Measurements from ENCODE around the gene MMP20. TPM values are rescaled to one million over a fixed set of nuclear protein-coding genes. Genes with fewer than 3 reads are reported as not detected.
"Not testable (repeated sequence)": the region's sequence is repeated elsewhere in the genome, so short reads cannot be mapped to it uniquely, and the experiment has no call there.

MMP20 gene
- total RNA-seq, 2 donors from 2014 or later, result not detected

DNA sequence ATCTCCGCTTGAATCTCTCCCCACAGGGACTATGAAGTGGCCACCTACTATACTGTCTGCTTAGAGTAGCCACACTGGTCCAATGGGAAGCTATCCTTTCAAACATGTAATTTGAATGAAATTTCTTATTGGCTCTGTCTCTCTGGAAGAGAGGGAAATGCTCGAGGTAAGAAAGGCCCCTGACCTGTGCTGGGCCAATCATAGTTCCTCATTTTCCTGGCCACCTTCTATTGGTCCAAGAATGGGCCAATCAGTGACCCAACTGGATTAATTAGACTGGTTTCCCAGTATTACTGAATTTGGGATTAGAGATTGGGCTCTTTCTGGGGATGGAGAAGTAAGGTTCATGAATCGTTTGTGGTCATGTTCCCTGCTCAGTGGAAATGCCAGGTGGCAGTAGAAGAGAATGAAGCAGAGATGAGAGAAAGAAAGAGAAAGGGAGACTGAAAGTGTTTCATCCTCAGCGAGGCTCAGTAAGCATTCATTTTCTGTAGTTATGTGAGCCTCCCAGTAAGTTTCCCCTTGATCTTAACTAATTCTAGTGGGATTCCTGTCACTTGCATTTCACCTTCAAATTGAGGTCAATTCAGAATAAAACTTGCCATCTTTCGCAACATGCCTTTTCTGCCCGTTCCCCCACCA, 8.4 kb upstream of the MMP20 start:
- 89% methylated on average over 6 of the region's 6 CpGs for WGBS
- H3K27me3 ChIP-seq (replicated peaks; ENCODE audit: insufficient read depth), result no peaks in the 10 kb centered on the region
- H3K27ac ChIP-seq, result no peak overlapping the region
- TF ChIP-seq POLR2AphosphoS5 (IDR thresholded peaks at IDR 0.05) (no peak), CTCF (IDR thresholded peaks at IDR 0.05) (no peak), POLR2A (IDR thresholded peaks at IDR 0.05) (no peak)
- no peak overlapping the region for H3K4me3 ChIP-seq
- H3K9me3 ChIP-seq, result no peaks in the 10 kb centered on the region
- no peaks in the 10 kb centered on the region for H3K36me3 ChIP-seq
- intact Hi-C loops (cut with DNase I), result no loop called here
- no peak for DNase-seq (ENCODE audit: low spot score)
- H3K4me1 ChIP-seq (replicated peaks), result peaks cover 4% of the 10 kb centered on the region

DNA sequence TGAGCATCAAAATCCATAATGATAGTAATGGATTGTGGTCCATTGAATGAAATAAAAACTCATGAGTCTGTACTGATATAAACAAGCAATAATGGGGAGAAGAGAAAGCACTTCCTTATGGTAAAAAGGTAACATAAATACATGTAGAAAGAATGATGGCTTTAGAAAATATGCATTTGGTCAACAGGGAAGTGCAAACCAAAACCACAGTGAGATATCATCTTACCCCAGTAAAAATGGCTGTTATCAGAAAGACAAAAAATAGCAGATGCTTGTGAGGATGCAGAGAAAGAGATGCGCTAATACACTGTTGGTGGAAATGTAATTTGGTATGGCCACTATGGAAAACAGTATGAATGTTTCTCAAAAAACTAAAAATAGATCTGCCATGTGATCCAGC, 6.9 kb upstream of the MMP20 start:
- intact Hi-C loops (cut with DNase I), result no loop called here

GRCh38 chr11:102630598-102631448, 5.7 kb upstream of the MMP20 start:
- Histone ChIP-seq H3K9me3 (no peaks in the 10 kb centered on the region), H3K4me1 (replicated peaks) (peaks cover 4% of the 10 kb centered on the region), H3K36me3 (no peaks in the 10 kb centered on the region), H3K4me3 (no peak overlapping the region), H3K27ac (no peak overlapping the region), H3K27me3 (replicated peaks; ENCODE audit: insufficient read depth) (no peaks in the 10 kb centered on the region)
- DNase-seq (ENCODE audit: low spot score), result no peak
- intact Hi-C loops (cut with DNase I), result no loop called here
- 60% methylated on average over 11 of the region's 11 CpGs for WGBS
- TF ChIP-seq POLR2AphosphoS5 (IDR thresholded peaks at IDR 0.05) (no peak), CTCF (IDR thresholded peaks at IDR 0.05) (no peak), POLR2A (IDR thresholded peaks at IDR 0.05) (no peak)

More for the DNA sequence above, 6.9 kb upstream of the MMP20 start:
- Histone ChIP-seq H3K9me3 (no peaks in the 10 kb centered on the region), H3K27ac (no peak overlapping the region), H3K4me1 (replicated peaks) (peaks cover 4% of the 10 kb centered on the region), H3K27me3 (replicated peaks; ENCODE audit: insufficient read depth) (no peaks in the 10 kb centered on the region), H3K36me3 (no peaks in the 10 kb centered on the region), H3K4me3 (no peak overlapping the region)
- WGBS, result 88% methylated on average over 1 of the region's 1 CpG
- DNase-seq (ENCODE audit: low spot score), result no peak
- TF ChIP-seq CTCF (IDR thresholded peaks at IDR 0.05) (no peak), POLR2A (IDR thresholded peaks at IDR 0.05) (no peak), POLR2AphosphoS5 (IDR thresholded peaks at IDR 0.05) (no peak)

DNA sequence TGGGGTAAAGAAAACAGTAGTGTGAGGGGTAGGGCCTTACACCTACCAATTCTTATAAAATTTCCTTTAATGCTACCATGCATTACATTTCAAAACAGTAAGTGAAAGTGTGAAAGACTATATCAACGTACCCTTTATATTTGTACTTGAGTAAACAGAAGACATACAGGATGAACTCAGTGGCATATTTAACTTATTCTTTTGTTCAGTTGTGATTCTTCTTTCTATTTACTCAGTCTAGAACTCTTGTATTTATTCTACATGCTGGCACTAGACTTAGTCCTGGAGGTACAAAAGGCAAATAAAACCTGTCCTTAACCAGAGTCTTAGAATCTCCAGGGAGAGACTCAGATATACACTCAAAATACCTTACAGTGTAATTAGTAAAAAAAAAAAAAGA, 4.8 kb upstream of the MMP20 start:
- H3K4me1 ChIP-seq (replicated peaks); intact Hi-C loops (cut with DNase I): not testable (repeated sequence)
- 31% methylated on average over 1 of the region's 1 CpG for WGBS

DNA sequence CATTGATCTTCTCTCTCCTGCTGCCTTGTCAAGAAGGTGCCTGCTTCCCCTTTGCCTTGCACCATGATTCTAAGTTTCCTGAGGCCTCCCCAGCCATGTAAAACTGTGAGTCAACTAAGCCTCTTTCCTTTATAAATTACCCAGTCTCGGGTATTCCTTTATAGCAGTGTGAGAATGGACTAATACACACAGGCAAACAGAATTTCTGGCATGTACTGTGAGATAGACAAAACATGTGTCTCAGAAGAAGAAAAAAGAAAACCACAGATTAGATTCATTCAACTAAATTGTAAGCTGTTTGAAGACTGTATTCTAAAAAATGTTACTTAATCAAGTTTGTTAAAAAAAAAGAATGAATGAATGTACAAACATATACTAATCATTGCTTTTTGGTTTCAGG, 1.5 kb upstream of the MMP20 start:
- intact Hi-C loops (cut with DNase I), result no loop called here
- DNase-seq (ENCODE audit: low spot score), result no peak
- Histone ChIP-seq H3K9me3 (no peaks in the 10 kb centered on the region), H3K4me1 (replicated peaks) (peaks cover 4% of the 10 kb centered on the region), H3K27ac (no peak overlapping the region), H3K4me3 (no peak overlapping the region), H3K27me3 (replicated peaks; ENCODE audit: insufficient read depth) (no peaks in the 10 kb centered on the region), H3K36me3 (no peaks in the 10 kb centered on the region)
- no peak for TF ChIP-seq POLR2AphosphoS5 (IDR thresholded peaks at IDR 0.05)
- no peak for TF ChIP-seq POLR2A (IDR thresholded peaks at IDR 0.05)
- TF ChIP-seq CTCF (IDR thresholded peaks at IDR 0.05), result no peak
- 56% methylated on average over 1 of the region's 1 CpG for WGBS

More for the DNA sequence above, 4.8 kb upstream of the MMP20 start:
- H3K36me3 ChIP-seq; DNase-seq (ENCODE audit: low spot score); H3K9me3 ChIP-seq; H3K27ac ChIP-seq; H3K4me3 ChIP-seq; H3K27me3 ChIP-seq (replicated peaks; ENCODE audit: insufficient read depth): not testable (repeated sequence)
- TF ChIP-seq POLR2AphosphoS5 (IDR thresholded peaks at IDR 0.05), result peak; percentile 61
